Thyroid gland (tissue), 4 donors: Measurements from ENCODE around the gene SP100.
"Not testable (repeated sequence)": the region's sequence is repeated elsewhere in the genome, so short reads cannot be mapped to it uniquely, and the experiment has no call there.

Source experiments
- POLR2A ChIP-seq, 2 donors: fragments of 450-650 bp; IDR thresholded peaks; one replicate each; pipeline ENCODE4 v1.6.1; 2017; ENCODE audit warnings: antibody characterized with exemption in 2 of 2, mild to moderate bottlenecking in 2 of 2, moderate library complexity in 1 of 2
- TF ChIP-seq, protein P1 (sequence below), 6 experiments: fragments of 200-600 bp in 3 of 6; fragments of 450-650 bp in 3 of 6; sonication (generic) in 3 of 6; IDR thresholded peaks; one replicate each; pipeline ENCODE4 v1.5.1; 2016 to 2019; ENCODE audit warnings: antibody characterized with exemption in 6 of 6, mild to moderate bottlenecking in 2 of 6, inconsistent platforms in 1 of 6, moderate library complexity in 1 of 6

DNA sequence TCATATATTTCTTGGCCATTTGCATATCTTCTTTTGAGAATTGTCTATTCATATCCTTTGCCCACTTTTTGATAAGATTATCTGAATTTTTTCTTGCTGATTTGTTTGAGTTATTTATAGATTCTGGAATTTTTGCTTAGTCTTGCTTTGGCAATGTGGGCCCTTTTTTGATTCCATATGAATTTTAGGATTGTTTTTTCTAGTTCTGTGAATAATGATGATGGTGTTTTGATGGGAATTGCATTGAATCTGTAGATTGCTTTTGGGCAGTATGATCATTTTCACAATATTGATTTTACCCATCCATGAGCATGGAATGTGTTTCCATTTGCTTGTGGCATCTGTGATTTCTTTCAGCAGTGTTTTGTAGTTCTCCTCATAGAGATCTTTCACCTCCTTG, 23.1 kb downstream of the SP100 start:
- TF ChIP-seq, protein P1, sequence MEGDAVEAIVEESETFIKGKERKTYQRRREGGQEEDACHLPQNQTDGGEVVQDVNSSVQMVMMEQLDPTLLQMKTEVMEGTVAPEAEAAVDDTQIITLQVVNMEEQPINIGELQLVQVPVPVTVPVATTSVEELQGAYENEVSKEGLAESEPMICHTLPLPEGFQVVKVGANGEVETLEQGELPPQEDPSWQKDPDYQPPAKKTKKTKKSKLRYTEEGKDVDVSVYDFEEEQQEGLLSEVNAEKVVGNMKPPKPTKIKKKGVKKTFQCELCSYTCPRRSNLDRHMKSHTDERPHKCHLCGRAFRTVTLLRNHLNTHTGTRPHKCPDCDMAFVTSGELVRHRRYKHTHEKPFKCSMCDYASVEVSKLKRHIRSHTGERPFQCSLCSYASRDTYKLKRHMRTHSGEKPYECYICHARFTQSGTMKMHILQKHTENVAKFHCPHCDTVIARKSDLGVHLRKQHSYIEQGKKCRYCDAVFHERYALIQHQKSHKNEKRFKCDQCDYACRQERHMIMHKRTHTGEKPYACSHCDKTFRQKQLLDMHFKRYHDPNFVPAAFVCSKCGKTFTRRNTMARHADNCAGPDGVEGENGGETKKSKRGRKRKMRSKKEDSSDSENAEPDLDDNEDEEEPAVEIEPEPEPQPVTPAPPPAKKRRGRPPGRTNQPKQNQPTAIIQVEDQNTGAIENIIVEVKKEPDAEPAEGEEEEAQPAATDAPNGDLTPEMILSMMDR (IDR thresholded peaks at IDR 0.05), result not testable (repeated sequence)
- TF ChIP-seq POLR2A (IDR thresholded peaks at IDR 0.05), result not testable (repeated sequence)
